GM18873 (cell line): ENCODE measurements around the gene NIM1K.
"Not testable (repeated sequence)": the region's sequence is repeated elsewhere in the genome, so short reads cannot be mapped to it uniquely, and the experiment has no call there.

Experiments
- ATAC-seq: cut with Tn5 transposase; IDR thresholded peaks from one replicate; pipeline ENCODE4 v1.9.1; 2021; ENCODE audit warnings: mild to moderate bottlenecking, moderate library complexity, moderate number of reproducible peaks; ENCODE audit not compliant: unreplicated experiment, low FRiP score

The NIM1K gene

GRCh38 chr5:43225649-43226245 lies 33.7 kb downstream of the NIM1K start:
- ATAC-seq, result no peak

- no peak for ATAC-seq
These were observed 35.6 kb downstream of the NIM1K start for GRCh38 chr5:43227655-43228054.

- no peak for ATAC-seq
These were observed 38.7 kb downstream of the NIM1K start for GRCh38 chr5:43230707-43231106.

GRCh38 chr5:43231977-43232376 lies 40.0 kb downstream of the NIM1K start:
- ATAC-seq, result no peak

GRCh38 chr5:43232943-43233833 lies 41.2 kb downstream of the NIM1K start:
- ATAC-seq, result no peak

DNA sequence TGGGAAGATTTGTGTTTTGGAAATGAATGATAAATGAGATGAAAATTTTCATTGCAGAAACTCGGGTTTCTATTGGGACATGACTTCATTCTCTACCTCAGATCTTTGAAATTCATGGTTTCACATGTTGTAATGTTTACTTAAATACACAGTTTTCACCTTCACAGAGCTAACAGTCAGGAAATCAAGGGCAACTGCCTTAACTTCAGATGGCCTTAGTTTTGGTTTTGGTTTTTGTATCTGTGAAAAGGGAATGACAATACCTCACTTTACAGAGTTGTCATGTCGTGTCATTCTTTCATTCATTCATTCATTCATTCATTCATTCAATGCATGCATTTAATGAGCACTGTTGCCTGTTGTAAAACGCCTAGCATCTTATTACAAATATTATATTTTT lies 41.9 kb downstream of the NIM1K start:
- ATAC-seq, result peak; percentile 68

DNA sequence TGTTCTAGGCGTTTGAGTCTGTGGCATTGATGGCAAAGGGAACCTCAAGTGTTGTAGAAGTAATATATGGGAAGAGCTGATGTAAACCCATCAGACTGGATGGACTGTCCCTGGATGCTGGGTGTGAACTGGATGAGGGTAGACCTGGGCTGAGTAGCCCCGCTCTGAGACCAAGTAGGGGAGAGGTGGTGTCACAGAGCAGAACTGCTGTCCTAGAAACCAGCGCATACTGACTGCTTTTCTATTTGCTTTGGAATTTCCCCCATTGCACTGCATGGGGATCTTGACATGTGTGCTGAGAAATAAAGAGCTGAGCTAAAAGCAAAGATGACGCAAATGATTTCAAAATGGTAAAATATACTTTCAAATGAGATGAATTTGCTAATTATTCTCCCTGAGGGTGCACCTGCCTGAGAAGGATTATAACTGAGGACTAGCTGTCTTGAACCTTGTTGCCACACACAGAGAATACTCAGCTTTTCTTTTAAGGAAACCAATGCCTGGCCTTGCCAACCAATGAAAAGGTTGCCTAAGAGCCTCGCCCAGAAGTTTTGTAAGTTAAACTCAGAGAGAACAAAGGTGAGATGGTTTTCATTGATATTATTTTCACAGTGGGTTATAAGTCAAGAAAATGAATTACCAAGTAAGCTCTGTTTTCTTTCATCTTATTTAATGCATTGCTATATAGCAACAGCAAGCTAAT lies 44.8 kb downstream of the NIM1K start:
- no peak for ATAC-seq

- ATAC-seq, result no peak
These were observed 50.2 kb downstream of the NIM1K start for GRCh38 chr5:43242196-43242595.

GRCh38 chr5:43243270-43243669 lies 51.2 kb downstream of the NIM1K start:
- no peak for ATAC-seq

DNA sequence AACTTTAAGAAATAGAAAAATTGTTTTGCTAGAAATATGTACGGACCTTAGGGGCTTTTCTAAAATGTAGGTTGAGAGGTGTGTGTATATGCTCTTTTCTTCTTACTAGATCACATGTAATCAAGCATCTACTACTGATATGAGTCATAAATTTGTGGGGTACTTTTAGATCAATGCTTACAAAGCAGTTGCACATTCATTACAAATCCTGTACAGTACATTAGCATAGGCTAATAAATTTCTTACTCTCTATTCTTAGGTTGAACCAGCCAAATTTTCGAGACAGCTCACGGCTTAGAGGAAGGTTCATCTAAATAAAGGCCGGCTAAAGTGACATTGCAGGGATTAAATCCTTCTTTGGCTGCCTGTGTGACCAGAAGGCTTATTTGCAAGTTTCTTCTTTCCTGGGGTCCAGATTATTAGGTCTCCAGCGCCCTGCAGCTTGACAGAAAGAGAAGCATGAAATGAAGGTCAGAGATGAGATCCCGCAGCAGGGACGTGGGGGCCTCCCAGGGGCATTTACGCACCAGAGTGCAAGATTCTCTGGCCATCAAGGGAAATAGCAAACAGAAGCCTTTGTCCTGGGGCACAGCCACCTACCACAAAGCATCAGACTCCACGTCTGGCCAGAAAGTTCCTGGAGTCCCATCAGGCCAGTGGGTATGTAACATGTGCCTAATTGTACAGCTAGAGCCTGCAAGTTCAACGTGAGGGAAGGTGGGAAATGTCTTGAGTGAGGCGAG lies 53.0 kb downstream of the NIM1K start:
- peak; percentile 64 for ATAC-seq

GRCh38 chr5:43245724-43246385 lies 53.8 kb downstream of the NIM1K start:
- peak; percentile 70 for ATAC-seq

GRCh38 chr5:43251754-43252153 lies 59.7 kb downstream of the NIM1K start:
- no peak for ATAC-seq

GRCh38 chr5:43255704-43256103 lies 63.7 kb downstream of the NIM1K start:
- peak; percentile 60 for ATAC-seq

DNA sequence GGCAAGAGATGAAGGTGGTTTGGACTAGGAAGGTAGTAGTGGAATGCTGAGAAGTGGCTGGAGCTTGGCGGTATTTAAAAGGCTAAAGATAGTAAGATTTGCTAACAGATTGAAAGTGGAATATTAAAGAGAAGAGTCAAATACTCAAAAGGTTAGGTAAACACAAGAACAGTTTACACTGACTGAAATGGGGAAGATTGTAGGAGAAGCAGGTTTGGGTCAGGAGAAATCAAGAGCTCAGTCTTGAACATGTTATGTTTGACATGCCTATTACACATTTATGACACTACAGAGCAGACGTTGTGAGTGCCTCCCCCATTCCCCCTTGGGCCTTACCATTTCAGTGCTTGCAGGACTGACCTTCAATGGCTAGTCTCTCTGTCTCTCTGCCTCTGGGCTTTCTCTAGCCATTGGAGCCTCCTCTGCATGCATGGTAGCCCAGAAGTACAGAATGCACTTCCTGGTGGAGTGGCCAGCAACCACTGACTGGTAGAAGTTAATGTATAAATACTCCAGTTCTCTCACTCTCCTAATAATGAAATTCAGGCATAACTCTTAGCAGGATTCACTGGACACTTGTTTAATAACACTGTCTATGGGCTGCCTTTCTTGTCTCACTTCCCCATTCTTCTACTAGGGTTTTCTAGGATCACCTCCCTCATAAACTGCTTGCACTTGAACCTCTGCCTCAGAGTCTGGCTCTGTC lies 64.4 kb downstream of the NIM1K start:
- no peak for ATAC-seq

DNA sequence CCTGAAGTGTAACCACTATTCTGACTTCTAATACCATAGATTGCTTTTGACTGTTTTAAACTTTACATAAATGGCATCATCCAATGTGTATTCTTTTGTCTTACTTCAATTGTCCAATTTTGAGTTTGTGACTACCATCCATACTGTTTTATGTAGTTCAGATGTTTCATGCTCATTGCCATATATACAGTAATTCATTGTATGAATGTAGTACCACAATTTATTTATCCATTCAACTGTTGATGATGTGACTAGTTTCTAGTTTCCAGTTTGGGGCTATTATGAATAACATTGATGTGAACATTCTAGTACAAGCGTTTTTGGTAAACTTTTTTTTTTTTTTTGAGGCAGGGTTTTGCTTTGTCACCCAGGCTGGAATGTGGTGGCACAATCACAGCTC lies 66.1 kb downstream of the NIM1K start:
- ATAC-seq, result no peak

DNA sequence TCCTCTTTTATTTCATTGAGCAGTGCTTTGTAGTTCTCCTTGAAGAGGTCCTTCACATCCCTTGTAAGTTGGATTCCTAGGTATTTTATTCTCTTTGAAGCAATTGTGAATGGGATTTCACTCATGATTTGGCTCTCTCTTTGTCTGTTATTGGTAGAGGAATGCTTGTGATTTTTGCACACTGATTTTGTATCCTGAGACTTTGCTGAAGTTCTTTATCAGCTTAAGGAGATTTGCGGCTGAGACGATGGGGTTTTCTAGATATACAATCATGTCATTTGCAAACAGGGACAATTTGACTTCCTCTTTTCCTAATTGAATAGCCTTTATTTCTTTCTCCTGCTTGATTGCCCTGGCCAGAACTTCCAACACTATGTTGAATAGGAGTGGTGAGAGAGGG lies 70.2 kb downstream of the NIM1K start:
- ATAC-seq, result not testable (repeated sequence)

DNA sequence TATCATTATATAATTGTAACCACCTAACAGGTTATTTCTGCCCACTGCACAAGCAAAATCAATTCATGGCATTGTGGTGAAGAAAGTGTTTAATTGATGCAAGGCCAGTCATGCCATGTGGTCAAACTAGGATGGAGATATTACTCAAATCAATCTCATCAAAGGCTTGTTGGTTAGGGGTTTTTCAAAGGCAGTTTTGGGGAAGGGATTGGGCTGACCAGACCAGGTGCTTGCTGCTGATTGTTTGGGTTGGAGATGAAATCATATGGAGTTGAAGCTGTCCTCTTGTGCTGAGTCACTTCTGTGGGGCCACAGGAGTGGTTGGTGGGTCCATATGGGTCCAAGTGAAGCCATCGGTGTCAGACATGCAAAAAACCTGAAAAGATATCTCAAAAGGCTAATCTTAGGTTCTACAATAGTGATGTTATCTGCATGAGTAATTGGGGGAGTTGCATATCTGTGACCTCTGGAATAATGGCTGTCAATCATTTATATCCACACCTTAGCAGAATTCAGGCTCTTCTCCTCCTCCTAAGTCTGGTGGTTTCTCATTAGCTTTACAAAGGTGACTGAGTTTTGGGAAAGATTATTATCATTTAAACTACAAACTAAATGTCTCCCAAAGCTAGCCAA lies 76.3 kb downstream of the NIM1K start:
- peak; percentile 87 for ATAC-seq

GRCh38 chr5:43270645-43271044 lies 78.6 kb downstream of the NIM1K start:
- ATAC-seq, result no peak

DNA sequence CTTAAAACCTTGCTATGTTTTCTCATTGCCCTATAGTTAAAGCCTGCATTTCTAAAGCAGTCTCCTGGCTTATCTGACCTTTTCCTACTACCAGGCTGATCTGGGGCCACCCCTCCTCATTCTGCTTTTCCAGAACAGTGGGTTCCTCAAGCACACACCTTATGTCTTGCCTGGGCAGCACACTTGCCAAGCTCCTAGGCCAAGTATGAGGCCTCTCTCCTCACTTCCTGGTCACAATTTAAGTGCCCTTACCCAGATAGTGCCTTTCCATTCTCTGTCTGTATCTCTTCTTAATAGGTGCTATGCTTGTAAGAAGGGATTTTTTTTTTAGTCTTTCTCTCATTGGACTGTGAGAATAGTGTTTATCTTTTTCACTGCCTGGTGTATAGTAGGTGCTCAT lies 81.5 kb downstream of the NIM1K start:
- ATAC-seq, result no peak
